ENCODE measurements around the gene THSD7A.
A peak's percentile ranks its signal among the peaks of the same experiment; 100 is the strongest.
"Not testable (repeated sequence)": the region's sequence is repeated elsewhere in the genome, so short reads cannot be mapped to it uniquely, and the experiment has no call there.

The THSD7A gene

DNA sequence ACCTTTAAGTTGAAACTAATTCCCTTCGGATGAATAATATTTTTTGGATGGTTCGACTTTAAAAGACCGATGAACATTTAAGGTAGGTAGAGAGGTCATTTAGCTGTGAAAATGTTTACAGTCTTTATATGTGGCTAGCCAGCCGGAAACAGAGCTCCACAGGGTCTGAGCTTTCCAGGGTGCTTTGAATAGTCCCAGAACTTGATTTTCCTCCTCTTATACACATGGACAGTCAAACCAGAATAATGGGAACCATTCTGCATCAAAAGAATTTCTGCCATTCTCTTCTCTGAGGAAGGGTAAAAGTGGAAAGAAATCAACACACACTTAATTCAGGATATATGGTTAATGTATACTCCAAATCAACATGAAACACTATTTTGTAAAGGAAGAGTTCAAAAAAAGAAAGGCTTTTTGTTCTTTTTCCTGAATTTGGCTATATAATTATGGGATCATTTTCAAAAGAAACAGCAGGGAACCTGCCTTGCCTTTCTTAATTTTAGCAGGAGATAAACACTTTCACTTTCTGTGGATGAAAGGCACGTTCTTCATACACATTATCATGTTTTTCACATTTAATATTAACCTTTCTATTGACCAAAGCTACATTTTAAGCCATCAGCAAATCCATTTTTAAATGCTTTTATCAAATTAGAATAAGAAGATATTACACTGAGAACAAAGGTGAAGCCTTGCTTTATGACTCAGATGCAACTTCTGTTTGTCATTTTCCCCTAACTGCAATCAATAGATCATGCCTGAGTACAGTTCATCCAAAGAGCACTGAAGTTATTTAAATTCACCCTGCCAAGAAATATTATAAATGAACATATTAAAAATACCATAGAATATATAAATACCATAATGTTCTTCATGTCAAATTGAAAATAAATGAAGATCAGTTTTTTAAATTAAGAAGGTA, 307.3 kb downstream of the THSD7A start:
- no peak for DNase-seq (ENCODE audit: insufficient read length)
- TF ChIP-seq POLR2AphosphoS5 (IDR thresholded peaks at IDR 0.05; ENCODE audit: low read depth, low read length) = no peak
- TF ChIP-seq TAF1 (IDR thresholded peaks at IDR 0.05; ENCODE audit: borderline replicate concordance, low read depth, low read length) = no peak
- TF ChIP-seq POLR2A (IDR thresholded peaks at IDR 0.05; ENCODE audit: low read depth, low read length) = no peak
- FAIRE-seq = no peak

DNA sequence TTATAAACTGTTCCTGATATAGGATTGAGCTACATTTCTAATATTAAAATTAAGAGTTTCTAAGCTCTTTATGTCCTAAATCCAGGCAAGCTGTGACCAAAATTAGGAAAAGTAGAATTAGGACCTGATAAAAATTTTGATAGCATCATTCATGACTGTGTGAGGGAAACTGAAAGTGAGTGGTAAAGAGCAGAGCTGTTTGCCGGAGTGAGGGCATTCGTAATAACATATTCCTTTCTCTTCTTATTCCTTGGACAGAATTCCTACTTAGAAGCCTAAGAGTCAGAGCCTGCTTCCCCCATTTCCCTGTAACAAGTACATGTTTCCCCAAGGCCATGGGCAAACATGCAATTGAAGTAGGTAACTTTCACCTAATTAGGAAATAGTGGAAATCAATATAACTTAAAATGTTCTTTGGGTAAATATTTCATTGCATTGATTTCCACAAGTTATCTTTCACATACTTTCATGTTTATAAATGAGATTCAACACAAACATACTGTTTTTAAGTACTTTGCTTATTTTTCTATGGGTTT, 310.0 kb downstream of the THSD7A start:
- not testable (repeated sequence) for FAIRE-seq; DNase-seq (ENCODE audit: insufficient read length)

DNA sequence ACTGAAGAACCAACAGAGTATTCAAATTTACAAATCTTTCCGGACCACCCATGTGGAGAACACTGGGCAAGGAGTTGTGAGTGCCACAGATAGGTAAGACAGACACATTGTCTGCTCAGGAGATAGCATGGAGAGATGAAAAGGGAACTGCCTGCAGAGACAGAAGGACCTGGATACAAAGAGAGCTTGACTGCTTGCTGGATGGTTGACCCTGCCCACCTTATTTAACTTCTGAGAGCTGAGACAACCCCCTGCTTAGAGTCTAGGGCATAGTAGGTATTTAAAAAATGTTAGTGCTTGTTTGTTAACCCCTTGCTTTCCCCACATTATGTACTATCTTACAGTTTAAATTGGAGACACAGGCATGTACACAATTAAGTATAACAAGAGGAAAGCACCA, 314.1 kb downstream of the THSD7A start:
- no peak for TF ChIP-seq POLR2A (IDR thresholded peaks at IDR 0.05; ENCODE audit: low read depth, low read length)
- TF ChIP-seq TAF1 (IDR thresholded peaks at IDR 0.05; ENCODE audit: borderline replicate concordance, low read depth, low read length) = no peak
- TF ChIP-seq POLR2AphosphoS5 (IDR thresholded peaks at IDR 0.05; ENCODE audit: low read depth, low read length) = no peak
- no peak for FAIRE-seq

DNA sequence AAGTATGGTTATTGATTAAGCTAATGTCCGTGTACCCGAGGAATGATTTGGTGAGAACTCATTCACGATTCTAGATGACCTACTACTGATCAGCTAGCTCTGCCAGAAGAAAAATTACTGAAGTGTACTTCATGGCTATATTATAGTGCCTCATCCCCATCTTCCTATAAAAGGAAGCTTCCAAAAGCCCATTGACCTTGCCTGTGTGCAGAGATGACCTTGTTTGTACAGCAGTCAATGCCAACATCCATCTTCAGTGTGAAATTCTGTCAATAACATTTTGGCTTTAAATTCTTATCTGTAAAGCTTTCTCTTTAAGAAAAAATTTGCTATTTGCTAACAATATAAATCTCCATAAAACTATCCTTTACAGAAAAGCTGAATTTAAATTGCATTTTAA, 315.7 kb downstream of the THSD7A start:
- TF ChIP-seq POLR2A (IDR thresholded peaks at IDR 0.05; ENCODE audit: low read depth, low read length) = no peak
- TF ChIP-seq TAF1 (IDR thresholded peaks at IDR 0.05; ENCODE audit: borderline replicate concordance, low read depth, low read length) = no peak
- no peak for TF ChIP-seq POLR2AphosphoS5 (IDR thresholded peaks at IDR 0.05; ENCODE audit: low read depth, low read length)
- FAIRE-seq = no peak
- no peak for DNase-seq (ENCODE audit: insufficient read length)

More for the DNA sequence above, 314.1 kb downstream of the THSD7A start:
- DNase-seq (ENCODE audit: insufficient read length) = no peak

DNA sequence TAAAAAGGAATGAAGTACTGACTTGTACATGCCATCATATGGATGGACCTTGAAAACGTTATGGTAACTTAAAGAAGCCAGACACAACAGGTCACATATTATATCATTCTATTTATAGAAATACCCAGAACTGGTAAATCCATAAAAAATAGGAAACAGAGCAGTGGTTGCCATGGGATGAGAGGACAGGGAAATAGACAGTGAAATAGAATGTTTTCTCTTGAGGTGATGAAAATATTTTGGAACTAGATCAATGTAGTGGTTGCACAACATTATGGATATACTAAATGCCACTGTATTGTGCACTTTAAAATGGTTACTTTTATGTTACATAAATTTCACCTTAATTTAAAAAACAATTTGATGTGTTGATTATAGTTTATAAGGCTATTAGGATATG, 318.5 kb downstream of the THSD7A start:
- DNase-seq (ENCODE audit: insufficient read length) (no peak), FAIRE-seq (no peak)
- TF ChIP-seq TAF1 (IDR thresholded peaks at IDR 0.05; ENCODE audit: borderline replicate concordance, low read depth, low read length) (no peak), POLR2A (IDR thresholded peaks at IDR 0.05; ENCODE audit: low read depth, low read length) (no peak), POLR2AphosphoS5 (IDR thresholded peaks at IDR 0.05; ENCODE audit: low read depth, low read length) (no peak)

DNA sequence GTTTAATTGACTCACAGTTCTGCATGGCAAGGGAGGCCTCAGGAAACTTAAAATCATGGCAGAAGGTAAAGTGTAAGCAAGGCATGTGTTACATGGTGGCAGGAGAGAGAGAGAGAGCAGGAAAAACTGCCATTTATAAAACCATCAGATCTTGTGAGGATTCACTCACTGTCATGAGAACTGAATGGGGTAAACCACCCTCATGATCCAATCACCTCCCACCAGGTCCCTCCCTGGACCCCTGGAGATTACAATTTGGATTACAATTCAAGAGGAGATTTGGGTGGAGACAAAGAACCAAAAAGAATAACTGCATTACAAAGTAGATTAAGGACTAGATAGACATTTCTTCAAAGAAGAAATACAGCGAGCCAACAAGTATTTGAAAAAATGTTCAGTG, 324.1 kb downstream of the THSD7A start:
- FAIRE-seq (no peak), DNase-seq (ENCODE audit: insufficient read length) (no peak)
- TF ChIP-seq TAF1 (IDR thresholded peaks at IDR 0.05; ENCODE audit: borderline replicate concordance, low read depth, low read length) (no peak), POLR2A (IDR thresholded peaks at IDR 0.05; ENCODE audit: low read depth, low read length) (no peak), POLR2AphosphoS5 (IDR thresholded peaks at IDR 0.05; ENCODE audit: low read depth, low read length) (no peak)

DNA sequence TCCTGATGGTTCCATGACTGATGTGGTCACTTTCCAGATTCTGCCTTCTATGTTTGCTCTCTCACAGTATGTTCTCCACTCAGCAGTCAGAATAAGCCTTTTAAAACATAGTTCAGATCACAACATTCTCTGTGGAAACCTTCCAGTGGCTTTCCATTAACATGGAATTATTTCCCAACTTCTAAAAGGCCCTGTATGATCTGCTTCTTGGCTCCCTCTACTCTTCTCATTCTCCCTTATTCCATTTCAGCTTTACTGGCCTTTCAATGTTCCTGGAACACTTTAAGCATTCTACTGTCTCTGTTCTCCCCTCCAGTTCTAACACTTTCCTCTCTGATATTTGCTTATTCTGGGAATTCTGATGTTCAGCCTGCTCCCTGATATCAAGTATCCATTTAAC, 325.6 kb downstream of the THSD7A start:
- DNase-seq (ENCODE audit: insufficient read length) (no peak), FAIRE-seq (no peak)
- TF ChIP-seq POLR2AphosphoS5 (IDR thresholded peaks at IDR 0.05; ENCODE audit: low read depth, low read length) (no peak), POLR2A (IDR thresholded peaks at IDR 0.05; ENCODE audit: low read depth, low read length) (no peak), TAF1 (IDR thresholded peaks at IDR 0.05; ENCODE audit: borderline replicate concordance, low read depth, low read length) (no peak)

DNA sequence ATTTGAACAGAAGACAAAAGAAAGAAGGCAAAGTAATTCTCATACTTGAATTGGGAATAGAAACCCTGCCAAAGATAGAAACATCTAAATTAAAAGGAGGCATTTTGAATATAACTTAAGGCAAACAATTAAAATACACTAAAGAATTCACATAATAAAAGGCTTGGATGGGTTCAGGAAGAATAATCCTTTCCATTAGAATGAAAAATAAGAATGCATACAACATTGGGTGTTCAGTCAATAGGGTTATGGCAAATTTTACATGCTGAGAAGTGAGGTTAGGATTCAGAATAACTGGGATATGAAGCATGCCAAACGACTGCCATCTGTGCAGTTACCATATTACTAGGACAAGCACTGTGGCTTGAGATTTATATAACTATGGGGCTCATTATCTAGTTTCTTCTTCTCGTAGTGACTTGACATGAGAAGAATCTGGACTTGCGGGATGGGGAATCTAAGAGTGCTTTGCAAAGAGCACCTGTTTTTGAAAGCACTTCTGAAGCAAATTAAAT, 326.5 kb downstream of the THSD7A start:
- DNase-seq (ENCODE audit: insufficient read length) = no peak
- no peak for TF ChIP-seq POLR2AphosphoS5 (IDR thresholded peaks at IDR 0.05; ENCODE audit: low read depth, low read length)
- TF ChIP-seq TAF1 (IDR thresholded peaks at IDR 0.05; ENCODE audit: borderline replicate concordance, low read depth, low read length) = no peak
- TF ChIP-seq POLR2A (IDR thresholded peaks at IDR 0.05; ENCODE audit: low read depth, low read length) = no peak
- no peak for FAIRE-seq

DNA sequence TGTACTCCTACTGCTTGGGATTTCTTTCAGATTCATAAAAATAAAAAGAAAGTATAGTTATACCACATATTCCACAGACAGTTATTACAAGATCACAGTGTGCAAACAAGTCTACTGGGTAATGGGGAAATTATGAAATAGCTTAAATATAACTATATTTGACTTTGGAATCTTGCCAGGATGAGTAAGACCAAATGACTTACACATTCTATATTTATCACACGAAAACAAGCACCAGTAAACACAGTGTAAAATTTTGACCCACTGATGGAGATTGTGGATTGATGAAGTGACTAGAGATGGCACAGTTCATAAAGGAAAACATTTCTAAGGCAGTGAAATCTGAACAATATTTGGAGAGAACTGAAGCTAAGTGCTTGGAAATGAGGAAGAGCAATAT, 339.7 kb downstream of the THSD7A start:
- no peak for FAIRE-seq
- DNase-seq (ENCODE audit: insufficient read length) = no peak
- TF ChIP-seq TAF1 (IDR thresholded peaks at IDR 0.05; ENCODE audit: borderline replicate concordance, low read depth, low read length) (no peak), POLR2A (IDR thresholded peaks at IDR 0.05; ENCODE audit: low read depth, low read length) (no peak), POLR2AphosphoS5 (IDR thresholded peaks at IDR 0.05; ENCODE audit: low read depth, low read length) (no peak)

DNA sequence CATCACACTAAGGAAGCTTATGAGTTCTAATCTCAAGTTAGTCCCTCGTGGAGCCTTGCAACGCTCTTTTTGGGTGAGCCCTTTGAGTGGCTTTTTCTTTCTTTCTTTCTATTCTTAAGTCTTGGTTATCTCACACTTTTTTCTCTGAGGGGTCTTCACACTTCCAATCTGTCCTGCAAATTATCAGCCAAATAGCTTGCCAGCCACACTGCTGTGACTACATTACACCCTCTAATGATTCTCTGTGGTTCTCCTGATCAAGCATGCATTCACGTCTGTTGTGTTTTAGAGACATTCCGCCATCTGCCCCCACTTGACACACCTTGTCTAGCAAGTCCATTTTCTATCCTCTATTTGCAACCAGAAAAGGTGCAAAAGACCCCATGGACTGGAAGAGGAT, 340.2 kb downstream of the THSD7A start:
- peak; percentile 76 for FAIRE-seq
- DNase-seq (ENCODE audit: insufficient read length) = no peak
- TF ChIP-seq POLR2AphosphoS5 (IDR thresholded peaks at IDR 0.05; ENCODE audit: low read depth, low read length) (no peak), TAF1 (IDR thresholded peaks at IDR 0.05; ENCODE audit: borderline replicate concordance, low read depth, low read length) (no peak), POLR2A (IDR thresholded peaks at IDR 0.05; ENCODE audit: low read depth, low read length) (no peak)

DNA sequence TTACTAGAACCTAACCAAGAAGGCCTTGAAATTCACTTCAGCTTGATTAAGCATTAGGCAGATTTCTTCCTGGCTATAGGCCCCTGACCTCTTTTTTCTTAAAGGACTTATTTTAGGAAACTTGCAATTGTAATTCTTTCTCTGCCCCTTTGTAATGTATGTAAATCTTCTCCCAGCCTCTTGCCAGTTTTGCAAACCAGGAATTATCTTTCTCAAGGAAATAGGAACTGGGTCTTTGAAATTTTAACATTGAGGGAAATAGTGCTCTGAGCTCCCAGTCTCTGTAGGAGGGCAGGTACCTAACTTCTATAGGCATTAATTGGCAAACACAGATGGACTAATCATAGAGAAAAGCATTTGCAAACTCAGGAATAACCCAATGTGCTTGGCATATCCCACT, 342.7 kb downstream of the THSD7A start:
- TF ChIP-seq POLR2A (IDR thresholded peaks at IDR 0.05; ENCODE audit: low read depth, low read length) = no peak
- TF ChIP-seq POLR2AphosphoS5 (IDR thresholded peaks at IDR 0.05; ENCODE audit: low read depth, low read length) = no peak
- no peak for TF ChIP-seq TAF1 (IDR thresholded peaks at IDR 0.05; ENCODE audit: borderline replicate concordance, low read depth, low read length)
- FAIRE-seq (no peak), DNase-seq (ENCODE audit: insufficient read length) (no peak)

DNA sequence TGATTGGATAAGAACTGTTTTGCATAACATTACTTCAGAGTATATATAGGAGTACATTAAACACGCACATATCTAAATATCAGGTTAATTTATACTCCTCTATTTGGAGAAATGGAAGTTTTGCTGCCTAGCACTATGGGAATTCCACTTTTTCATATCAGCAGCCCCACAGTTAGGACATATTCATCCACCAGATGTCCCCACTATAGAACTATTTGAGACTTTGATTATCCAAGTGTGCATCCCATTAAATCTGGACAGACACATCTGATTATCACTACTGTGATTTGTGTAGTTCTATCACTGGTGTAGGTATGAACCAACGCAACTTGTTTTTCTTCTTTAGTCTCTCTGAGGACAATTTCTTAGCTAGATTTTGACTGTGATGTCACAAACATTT, 345.7 kb downstream of the THSD7A start:
- DNase-seq (ENCODE audit: insufficient read length) (no peak), FAIRE-seq (no peak)
- TF ChIP-seq POLR2A (IDR thresholded peaks at IDR 0.05; ENCODE audit: low read depth, low read length) (no peak), TAF1 (IDR thresholded peaks at IDR 0.05; ENCODE audit: borderline replicate concordance, low read depth, low read length) (no peak), POLR2AphosphoS5 (IDR thresholded peaks at IDR 0.05; ENCODE audit: low read depth, low read length) (no peak)

Data from GM12892 (cell line).